GM10248 (cell line): ENCODE measurements around the gene CYB5A.

Experiments
- CTCF ChIA-PET: fragments of 300-600 bp; sonication (Branson Sonifier 250); formaldehyde crosslinking; extraction: SDS; loops from one replicate; lab custom pipeline; 2021; ENCODE audit warnings: antibody characterized with exemption; lab: Yijun Ruan, JAX
- POLR2A ChIA-PET: fragments of 350-650 bp; sonication (Branson Sonifier 250); formaldehyde crosslinking; extraction: SDS; loops from one replicate; lab custom pipeline; 2020; ENCODE audit warnings: antibody characterized with exemption; lab: Yijun Ruan, JAX
- DNase-seq: peaks from one replicate; pipeline ENCODE4 v3.0.0; 2012; ENCODE audit errors: extremely low spot score
- TF ChIP-seq, protein P1 (sequence below): IDR thresholded peaks from 2 replicates; pipeline ENCODE4 v1.5.1; 2012; ENCODE audit warnings: mild to moderate bottlenecking, low read depth; ENCODE audit errors: extremely low read depth, missing control alignments, control extremely low read depth

CYB5A gene

DNA sequence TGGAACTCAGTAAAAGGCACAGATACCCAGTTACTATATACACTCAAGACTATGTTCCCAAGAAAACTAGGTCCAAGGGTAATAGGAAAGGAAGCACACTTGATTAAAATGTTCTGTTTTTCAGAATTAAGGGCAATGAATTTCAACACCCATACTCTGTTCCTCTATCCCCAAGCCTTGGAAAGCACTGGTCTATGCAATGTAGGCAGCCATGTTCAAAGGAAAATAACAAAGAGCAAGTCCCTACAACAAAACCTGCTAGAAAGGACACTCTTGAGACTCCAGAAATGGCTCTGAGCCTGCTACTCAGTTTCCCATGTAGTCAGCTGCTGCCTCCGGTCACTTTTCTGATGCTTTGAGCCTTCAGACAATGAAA lies 6.8 kb downstream of the CYB5A start:
- ChIA-PET POLR2A (no interaction called here), CTCF (interaction anchor here (1.1 to 1.4 kb wide), 2 partner anchors 10 to 30 kb away, joined by 3 read pairs; partner anchors contain the start of gene C18orf63)
- DNase-seq: no peak
- TF ChIP-seq, protein P1, sequence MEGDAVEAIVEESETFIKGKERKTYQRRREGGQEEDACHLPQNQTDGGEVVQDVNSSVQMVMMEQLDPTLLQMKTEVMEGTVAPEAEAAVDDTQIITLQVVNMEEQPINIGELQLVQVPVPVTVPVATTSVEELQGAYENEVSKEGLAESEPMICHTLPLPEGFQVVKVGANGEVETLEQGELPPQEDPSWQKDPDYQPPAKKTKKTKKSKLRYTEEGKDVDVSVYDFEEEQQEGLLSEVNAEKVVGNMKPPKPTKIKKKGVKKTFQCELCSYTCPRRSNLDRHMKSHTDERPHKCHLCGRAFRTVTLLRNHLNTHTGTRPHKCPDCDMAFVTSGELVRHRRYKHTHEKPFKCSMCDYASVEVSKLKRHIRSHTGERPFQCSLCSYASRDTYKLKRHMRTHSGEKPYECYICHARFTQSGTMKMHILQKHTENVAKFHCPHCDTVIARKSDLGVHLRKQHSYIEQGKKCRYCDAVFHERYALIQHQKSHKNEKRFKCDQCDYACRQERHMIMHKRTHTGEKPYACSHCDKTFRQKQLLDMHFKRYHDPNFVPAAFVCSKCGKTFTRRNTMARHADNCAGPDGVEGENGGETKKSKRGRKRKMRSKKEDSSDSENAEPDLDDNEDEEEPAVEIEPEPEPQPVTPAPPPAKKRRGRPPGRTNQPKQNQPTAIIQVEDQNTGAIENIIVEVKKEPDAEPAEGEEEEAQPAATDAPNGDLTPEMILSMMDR: no peak

DNA sequence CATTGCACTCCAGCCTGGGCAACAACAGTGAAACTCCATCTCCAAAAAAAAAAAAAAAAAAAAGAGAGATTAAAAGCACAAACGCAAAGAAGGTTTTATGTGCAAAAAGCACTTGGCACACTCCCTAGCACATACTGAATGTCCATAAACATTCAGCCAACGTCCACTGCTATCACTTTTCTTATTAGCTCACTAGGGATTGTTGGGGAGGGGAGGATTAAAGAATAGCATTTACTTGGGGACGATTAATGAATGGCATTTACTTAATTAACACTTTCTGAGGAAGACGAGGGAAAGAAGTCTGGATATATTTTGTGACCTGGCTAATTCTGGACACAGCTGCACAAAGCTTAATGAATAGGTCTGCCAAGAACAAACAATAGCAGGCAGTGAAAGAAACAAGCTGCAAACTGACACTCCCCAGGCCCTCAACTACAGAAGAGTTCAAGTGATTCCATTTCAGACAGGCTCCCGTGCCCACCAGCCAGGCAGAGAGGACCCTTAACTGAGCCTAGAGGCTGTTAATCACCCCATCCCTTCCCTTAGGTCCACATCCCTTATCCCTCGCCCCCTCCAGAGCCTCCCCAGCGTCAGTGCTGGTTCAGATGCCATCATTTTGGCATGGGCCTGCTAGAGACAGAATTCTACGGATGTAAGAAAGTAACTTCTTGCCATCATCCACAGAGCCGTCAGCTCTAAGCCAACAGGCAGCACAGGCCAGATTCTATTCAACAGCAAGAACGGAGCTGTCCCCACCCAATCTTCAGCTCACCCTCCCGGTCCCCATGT lies 7.4 kb downstream of the CYB5A start:
- TF ChIP-seq, protein P1: no peak
- CTCF ChIA-PET: interaction anchor here (1.1 to 1.4 kb wide), 2 partner anchors 9 to 31 kb away, joined by 3 read pairs; partner anchors contain the start of gene C18orf63
- POLR2A ChIA-PET: interaction anchor here (0.7 kb wide), 1 partner anchor 223 kb away, joined by 3 read pairs; no protein-coding TSS in a partner anchor
- DNase-seq: peak; percentile 2

DNA sequence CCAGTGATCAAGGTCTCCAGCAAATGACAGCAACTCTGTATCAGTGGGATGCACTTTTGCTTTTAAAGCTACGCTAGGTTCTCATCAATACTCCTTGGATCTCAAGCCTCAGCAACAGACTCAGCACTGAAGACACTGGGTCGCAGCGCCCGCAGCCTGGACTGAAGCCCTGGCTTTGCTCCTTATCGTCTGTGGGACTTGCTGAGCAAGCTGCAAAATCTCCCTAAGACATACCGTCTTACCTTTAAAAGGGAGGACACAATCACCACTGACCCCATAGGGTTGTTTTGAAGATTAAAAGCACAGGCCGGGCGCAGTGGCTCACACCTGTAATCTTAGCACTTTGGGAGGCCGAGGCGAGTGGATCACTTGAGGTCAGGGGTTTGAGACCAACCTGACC lies 8.1 kb downstream of the CYB5A start:
- TF ChIP-seq, protein P1: no peak
- CTCF ChIA-PET: no interaction called here
- POLR2A ChIA-PET: interaction anchor here (0.7 kb wide), 1 partner anchor 223 kb away, joined by 3 read pairs; no protein-coding TSS in a partner anchor
- peak; percentile 1 for DNase-seq

DNA sequence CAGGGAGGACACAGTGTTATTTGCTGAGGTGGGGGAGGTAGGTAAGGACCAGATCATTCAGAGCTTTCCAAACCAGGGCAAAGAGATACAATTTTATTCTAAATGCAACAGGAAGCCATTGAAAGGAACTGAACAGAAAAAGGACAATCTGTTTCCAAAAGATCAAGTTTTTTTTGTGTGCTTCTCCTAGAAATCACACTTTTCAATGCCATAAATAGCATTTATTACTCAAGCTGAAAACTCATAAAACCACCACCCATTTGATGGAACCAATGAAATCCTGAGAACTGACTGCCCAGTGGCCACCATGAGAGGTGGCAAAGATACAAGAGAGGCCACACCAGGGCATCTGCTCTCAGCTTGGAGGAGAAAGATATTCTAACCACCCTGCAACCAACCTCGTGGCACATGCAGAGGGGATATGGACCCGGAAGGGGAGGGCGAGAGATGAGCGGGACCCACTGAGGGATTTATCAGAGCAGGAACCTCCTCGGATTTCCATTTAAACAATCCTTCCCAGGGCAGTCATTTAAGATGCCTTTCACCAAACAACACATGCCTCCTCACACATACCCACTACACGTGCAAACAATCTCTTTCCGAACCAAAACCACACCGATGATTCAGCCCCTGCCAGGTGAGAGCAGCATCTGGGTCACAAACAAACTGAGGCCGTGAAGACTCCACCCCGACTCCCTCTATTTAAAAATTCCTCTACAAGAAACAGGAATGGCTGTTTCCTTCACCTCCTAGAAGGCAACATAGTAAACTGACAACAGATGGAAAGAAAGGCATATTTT lies 8.8 kb downstream of the CYB5A start:
- POLR2A ChIA-PET: no interaction called here
- peak; percentile 3 for DNase-seq
- CTCF ChIA-PET: no interaction called here
- TF ChIP-seq, protein P1: no peak

DNA sequence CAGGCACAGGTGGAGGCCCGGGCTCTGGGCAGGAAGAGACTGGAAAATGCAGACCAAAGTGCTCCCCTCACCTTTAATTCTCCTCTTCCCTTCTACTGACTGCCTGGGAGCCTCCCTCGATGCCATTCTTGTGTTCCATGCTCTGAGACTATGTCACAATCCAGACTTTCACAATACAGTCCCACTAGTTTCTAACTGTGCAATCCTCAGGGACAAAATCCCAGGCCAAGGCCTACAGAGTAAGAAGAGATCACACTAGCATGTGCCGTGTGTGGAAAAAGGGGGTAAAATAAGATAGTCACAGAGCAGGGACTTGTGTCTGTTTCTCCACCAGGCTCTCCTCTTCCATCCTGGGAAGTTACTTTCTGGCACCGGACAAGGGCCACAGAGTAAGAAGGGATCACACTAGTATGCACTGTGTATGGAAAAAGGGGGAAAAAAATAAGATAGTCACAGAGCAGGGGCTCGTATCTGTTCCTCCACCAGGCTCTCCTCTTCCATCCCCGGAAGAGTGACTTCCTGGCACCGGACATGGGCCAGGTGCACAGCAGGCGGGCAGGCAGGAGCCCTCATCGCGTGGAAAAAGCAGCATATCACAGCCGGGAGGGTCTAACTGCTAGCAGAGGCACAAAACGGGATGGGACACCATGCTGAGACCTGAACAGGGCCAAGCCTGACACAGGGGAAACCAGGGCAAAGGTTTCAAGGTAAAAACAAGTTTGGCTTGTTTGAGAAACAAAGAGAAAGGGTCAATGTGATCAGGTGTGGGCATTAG lies 9.6 kb downstream of the CYB5A start:
- DNase-seq: peak; percentile 9
- POLR2A ChIA-PET: no interaction called here
- TF ChIP-seq, protein P1: no peak
- CTCF ChIA-PET: no interaction called here
